Neural cell (in vitro differentiated cells): Measurements from ENCODE around the gene HCN1. TPM values are rescaled to one million over a fixed set of nuclear protein-coding genes. Genes with fewer than 3 reads are reported as not detected.

Experiments
- H2AFZ ChIP-seq: fragments of 200-600, 300-800 bp; sonication (generic), shearing (Covaris generic); 2 replicates; pipeline ENCODE4 v1.6.0; 2014; ENCODE audit warnings: low read depth, mild to moderate bottlenecking, antibody characterized with exemption, low read length, moderate library complexity
- H3F3A ChIP-seq: fragments of 200-600 bp; shearing (Covaris generic); 2 replicates; pipeline ENCODE4 v1.6.1; 2016; ENCODE audit warnings: mild to moderate bottlenecking, moderate library complexity, mixed read lengths, antibody characterized with exemption, low read length; ENCODE audit not compliant: insufficient read depth, poor library complexity, severe bottlenecking
- H3K27ac ChIP-seq: fragments of 200-600, 300-800 bp; sonication (generic), shearing (Covaris generic); 2 replicates; pipeline ENCODE4 v1.5.1; 2014; ENCODE audit warnings: mild to moderate bottlenecking, low read length, moderate library complexity
- H3K27me3 ChIP-seq: fragments of 300-800, 200-600 bp; sonication (generic), shearing (Covaris generic); 2 replicates; pipeline ENCODE4 v1.6.0; 2014; ENCODE audit warnings: mild to moderate bottlenecking, low read depth, low read length, moderate library complexity; ENCODE audit not compliant: insufficient read depth
- H3K36me3 ChIP-seq: fragments of 300-800, 200-600 bp; sonication (generic), shearing (Covaris generic); 2 replicates; pipeline ENCODE4 v1.5.1; 2014; ENCODE audit warnings: mild to moderate bottlenecking, antibody characterized with exemption, low read length, moderate library complexity; ENCODE audit not compliant: insufficient read depth
- H3K4me2 ChIP-seq: fragments of 300-800, 200-600 bp; sonication (generic), shearing (Covaris generic); 2 replicates; pipeline ENCODE4 v1.6.0; 2014; ENCODE audit warnings: mild to moderate bottlenecking, low read length
- H3K4me3 ChIP-seq: fragments of 300-800, 200-600 bp; sonication (generic), shearing (Covaris generic); 2 replicates; pipeline ENCODE4 v1.5.1; 2014; ENCODE audit warnings: mild to moderate bottlenecking, low read length, moderate library complexity
- H3K79me2 ChIP-seq: fragments of 200-600 bp; shearing (Covaris generic); replicated peaks from 2 replicates; pipeline ENCODE4 v1.6.0; 2014; ENCODE audit warnings: mild to moderate bottlenecking, low read length, moderate library complexity; ENCODE audit not compliant: insufficient read depth
- H3K9ac ChIP-seq: fragments of 300-800, 200-600 bp; sonication (generic), shearing (Covaris generic); 2 replicates; pipeline ENCODE4 v1.6.1; 2016; ENCODE audit warnings: mild to moderate bottlenecking, low read length, mixed read lengths
- H3K9me2 ChIP-seq: fragments of 200-600 bp; shearing (Covaris generic); 2 replicates; pipeline ENCODE4 v1.6.1; 2016; ENCODE audit warnings: mild to moderate bottlenecking, low read length, mixed read lengths; ENCODE audit not compliant: insufficient read depth
- H3K9me3 ChIP-seq: fragments of 200-600, 300-800 bp; sonication (generic), shearing (Covaris generic); 2 replicates; pipeline ENCODE4 v1.6.1; 2016; ENCODE audit warnings: mild to moderate bottlenecking, mixed run types, low read length, moderate library complexity, mixed read lengths
- H4K20me1 ChIP-seq: fragments of 200-600 bp; shearing (Covaris generic); 2 replicates; pipeline ENCODE4 v1.6.1; 2016; ENCODE audit warnings: mild to moderate bottlenecking, mixed run types; ENCODE audit not compliant: insufficient read depth
- RAD21 ChIP-seq: fragments of 450-650 bp; conservative IDR thresholded peaks from 2 replicates; pipeline ENCODE4 v1.6.1; 2014; ENCODE audit warnings: antibody characterized with exemption, mild to moderate bottlenecking, moderate library complexity
- REST ChIP-seq: IDR thresholded peaks from 2 replicates; pipeline ENCODE4 v1.6.1; 2012; ENCODE audit warnings: borderline replicate concordance
- SMC3 ChIP-seq: fragments of 450-650 bp; conservative IDR thresholded peaks from 2 replicates; pipeline ENCODE4 v1.6.1; 2014; ENCODE audit warnings: antibody characterized with exemption, mild to moderate bottlenecking, moderate library complexity; ENCODE audit not compliant: poor library complexity
- polyA plus RNA-seq: library from polyadenylated mRNA; depleted of rRNA; stranded (reverse); fragments of >200 nt; gene quantifications from 2 replicates; pipeline ENCODE4 v1.2.3, GENCODE V29; 2014

The HCN1 gene
- polyA plus RNA-seq, 1 donor from 2014 or later: 1.4 TPM

- Histone ChIP-seq H3K27me3 (no peaks in the 10 kb centered on the region), H3K9me2 (no peaks in the 10 kb centered on the region), H3K36me3 (no peaks in the 10 kb centered on the region), H3K79me2 (no peaks in the 10 kb centered on the region), H3F3A (no peaks in the 10 kb centered on the region), H3K9me3 (no peaks in the 10 kb centered on the region), H3K27ac (no peak overlapping the region), H2AFZ (no peak overlapping the region), H3K4me3 (no peak overlapping the region), H4K20me1 (no peaks in the 10 kb centered on the region), H3K4me2 (no peak overlapping the region), H3K9ac (no peak overlapping the region)
- no peak for TF ChIP-seq SMC3
These were observed 443.6 kb downstream of the HCN1 start for GRCh38 chr5:45252541-45252940.

GRCh38 chr5:45225571-45226031 is 470.6 kb downstream of the HCN1 start:
- Histone ChIP-seq H3F3A (no peaks in the 10 kb centered on the region), H4K20me1 (no peaks in the 10 kb centered on the region), H2AFZ (no peak overlapping the region), H3K4me3 (no peak overlapping the region), H3K4me2 (no peak overlapping the region), H3K9ac (no peak overlapping the region), H3K27me3 (no peaks in the 10 kb centered on the region), H3K36me3 (no peaks in the 10 kb centered on the region), H3K79me2 (no peaks in the 10 kb centered on the region), H3K9me2 (no peaks in the 10 kb centered on the region), H3K27ac (no peak overlapping the region), H3K9me3 (no peaks in the 10 kb centered on the region)
- no peak for TF ChIP-seq SMC3
- no peak for TF ChIP-seq REST

GRCh38 chr5:45205403-45205961 is 490.7 kb downstream of the HCN1 start:
- Histone ChIP-seq H4K20me1 (no peaks in the 10 kb centered on the region), H3K9me2 (no peaks in the 10 kb centered on the region), H3K27ac (no peak overlapping the region), H3K4me3 (no peak overlapping the region), H3K79me2 (no peaks in the 10 kb centered on the region), H2AFZ (no peak overlapping the region), H3K4me2 (no peak overlapping the region), H3F3A (no peaks in the 10 kb centered on the region), H3K9ac (no peak overlapping the region), H3K9me3 (no peaks in the 10 kb centered on the region), H3K27me3 (no peaks in the 10 kb centered on the region), H3K36me3 (no peaks in the 10 kb centered on the region)
- TF ChIP-seq REST: no peak
- no peak for TF ChIP-seq RAD21
